DMS153 (cell line): Measurements from ENCODE around the gene ALKBH4.
"Not testable (repeated sequence)": the region's sequence is repeated elsewhere in the genome, so short reads cannot be mapped to it uniquely, and the experiment has no call there.

Experiments used
- DNase-seq: peaks from one replicate; lab custom pipeline; 2025; lab: John Stamatoyannopoulos, UW

ALKBH4 gene

DNA sequence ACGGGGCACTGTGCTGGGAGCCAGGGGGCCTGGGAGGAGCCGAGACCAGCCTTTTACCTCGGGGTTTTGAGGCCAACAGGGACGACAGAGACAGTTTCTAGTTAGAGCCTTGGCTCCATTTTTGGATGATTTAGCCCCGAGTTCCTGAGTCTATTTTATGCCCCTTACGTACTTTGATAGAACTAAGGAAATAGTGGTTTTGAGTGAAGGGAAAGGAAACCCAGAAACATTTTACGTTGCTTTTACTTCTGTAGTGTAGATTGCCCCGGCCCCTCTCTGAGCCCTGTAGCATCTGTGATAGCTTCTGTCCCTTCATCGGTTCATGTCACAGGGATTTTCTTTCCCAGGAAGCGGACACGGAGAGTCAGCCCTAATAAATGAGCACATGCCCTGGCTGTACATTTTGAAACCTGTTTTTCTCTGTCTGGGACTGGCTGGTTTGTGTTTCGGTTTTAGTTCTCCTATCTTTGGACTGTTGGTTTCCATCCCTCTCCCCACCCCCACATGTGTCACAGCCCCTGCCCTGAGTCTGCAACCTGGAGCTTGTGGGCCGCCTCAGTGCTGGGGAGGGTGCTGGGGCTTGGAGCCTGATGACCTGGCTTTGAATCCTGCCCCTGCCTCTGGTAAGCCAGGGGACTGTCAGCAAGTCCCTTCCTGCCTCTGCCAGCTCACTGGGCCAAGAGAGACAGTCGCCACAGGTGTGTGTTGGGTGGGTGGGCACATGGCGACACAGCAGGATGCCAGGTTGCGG lies 38.2 kb downstream of the ALKBH4 start:
- DNase-seq, result no peak

DNA sequence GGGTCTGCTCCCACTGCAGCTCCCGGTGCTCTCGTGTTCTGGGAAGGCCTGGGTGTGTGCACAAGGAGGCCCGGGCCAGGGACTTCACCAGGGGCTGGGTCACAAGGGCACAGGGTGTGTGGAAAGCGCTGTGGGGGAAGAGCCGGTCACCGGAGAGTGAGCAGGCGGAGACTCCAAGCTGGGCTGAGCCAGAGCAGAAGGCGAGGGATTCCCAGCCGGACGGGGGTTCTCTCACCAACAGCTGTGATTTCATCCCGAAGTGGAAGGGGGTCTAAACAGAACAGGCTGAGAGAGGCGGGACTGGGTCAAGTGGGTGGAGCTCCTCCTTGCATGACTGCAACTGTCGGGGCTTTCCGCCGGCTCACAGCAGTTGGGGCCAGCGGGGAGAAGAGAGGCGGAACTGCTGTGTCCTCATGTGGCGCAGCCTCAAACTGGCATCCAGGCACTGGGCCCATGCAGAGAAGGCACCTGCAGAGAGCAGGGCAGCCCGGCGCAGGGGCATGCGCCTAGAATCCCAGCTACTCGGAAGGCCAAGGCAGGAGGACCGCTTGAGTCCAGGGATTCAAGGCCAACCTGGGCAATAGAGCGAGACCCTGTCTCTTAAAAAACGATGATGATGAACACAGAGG lies 38.9 kb downstream of the ALKBH4 start:
- DNase-seq, result no peak

DNA sequence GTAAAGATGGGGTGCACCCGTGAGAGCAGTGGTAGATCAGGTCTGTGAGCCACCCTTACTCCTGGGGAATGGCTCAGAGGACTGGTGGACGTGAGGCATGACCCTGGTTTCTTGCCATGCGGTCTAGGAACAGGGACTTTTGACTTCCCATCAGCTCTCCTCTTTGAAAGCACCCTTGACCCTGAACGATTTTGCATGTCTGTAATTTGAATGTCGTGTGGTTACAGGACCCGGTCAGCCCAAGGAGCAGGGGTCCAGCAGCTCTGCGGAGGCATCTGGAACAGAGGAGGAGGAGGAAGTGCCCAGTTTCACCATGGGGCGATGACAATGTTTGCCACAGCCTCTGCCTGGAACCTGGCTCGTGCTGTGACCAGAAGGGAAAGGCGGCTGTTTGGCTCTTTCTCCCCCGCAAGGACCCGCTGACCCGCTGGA lies 39.9 kb downstream of the ALKBH4 start:
- DNase-seq, result no peak

DNA sequence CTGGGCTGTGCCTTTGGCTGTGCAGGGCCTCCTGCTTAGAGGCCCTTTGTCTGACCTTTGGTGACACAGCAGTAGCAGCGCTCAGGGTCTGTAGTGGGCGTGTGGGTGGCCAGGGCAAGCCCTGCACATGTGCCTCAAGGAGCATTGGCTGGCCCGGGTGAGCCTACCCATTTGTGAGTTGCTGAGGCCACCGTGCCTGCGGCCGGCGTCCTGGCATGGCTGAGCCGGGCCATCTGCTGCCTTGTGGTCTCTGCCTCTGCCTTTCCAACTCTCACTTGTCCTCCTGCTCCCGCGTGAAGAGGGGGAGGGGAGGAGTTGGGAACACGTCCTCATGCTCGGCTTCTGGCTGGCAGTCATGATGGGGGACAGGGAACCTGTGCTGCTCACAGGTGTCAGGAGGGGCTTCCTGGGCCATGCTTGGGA lies 40.5 kb downstream of the ALKBH4 start:
- no peak for DNase-seq

DNA sequence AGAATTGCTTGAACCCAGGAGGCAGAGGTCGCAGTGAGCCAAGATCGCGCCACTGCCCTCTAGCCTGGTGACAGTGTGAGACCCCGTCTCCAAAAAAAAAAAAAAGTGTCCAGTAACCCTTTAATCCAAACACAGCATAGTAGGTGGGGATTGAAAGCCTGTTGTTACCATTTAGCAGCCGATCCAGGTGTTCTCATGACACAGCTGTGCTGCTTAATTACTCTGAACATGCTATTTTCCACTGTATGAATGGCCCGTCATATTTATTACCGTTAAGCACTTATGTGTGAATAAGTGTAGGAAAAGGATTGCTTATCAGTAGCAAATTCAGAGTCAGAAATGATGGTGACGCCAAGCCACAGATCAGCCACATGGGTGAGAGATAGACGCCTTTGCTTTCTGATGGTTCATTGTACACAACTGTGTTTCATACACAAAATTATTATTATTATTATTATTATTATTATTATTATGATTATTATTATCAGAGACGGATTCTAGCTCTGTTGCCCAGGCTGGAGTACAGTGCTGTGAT lies 42.9 kb downstream of the ALKBH4 start:
- DNase-seq, result no peak

DNA sequence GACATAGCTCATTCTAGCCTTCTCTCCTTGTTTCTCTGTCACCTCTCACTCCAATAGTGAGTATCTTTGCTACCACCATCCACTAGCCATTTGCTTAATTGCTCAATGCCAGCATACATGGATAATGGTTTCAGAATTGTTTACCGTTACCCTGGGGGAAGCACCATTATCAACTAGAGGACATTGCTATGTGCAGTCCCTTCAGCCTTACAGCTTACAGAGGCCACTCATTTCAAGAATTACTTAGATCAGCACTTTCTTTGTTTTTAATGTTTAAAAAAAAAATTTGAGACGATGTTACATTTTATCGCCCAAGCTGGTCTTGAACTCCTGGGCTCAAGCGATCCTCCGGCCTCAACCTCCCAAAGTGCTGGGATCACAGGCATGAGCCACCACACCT lies 46.1 kb downstream of the ALKBH4 start:
- DNase-seq, result no peak

DNA sequence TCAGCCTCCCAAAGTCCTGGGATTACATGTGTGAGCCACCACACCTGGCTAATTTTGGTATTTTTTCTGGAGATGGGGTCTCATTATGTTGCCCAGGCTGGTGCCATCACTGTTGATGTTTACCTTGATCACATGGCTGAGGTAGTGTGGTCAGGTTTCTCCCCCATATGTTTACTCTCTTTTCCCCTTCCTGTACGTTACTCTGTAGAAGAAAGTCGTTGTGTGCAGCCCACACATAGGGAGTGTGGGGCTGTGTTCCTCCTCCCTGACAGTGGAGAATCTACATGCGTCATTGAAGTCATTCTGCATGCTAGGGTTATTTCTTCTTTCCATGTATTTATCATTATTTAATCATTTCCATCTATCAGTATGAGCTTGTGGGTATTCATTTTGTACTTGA lies 47.6 kb downstream of the ALKBH4 start:
- DNase-seq, result no peak

DNA sequence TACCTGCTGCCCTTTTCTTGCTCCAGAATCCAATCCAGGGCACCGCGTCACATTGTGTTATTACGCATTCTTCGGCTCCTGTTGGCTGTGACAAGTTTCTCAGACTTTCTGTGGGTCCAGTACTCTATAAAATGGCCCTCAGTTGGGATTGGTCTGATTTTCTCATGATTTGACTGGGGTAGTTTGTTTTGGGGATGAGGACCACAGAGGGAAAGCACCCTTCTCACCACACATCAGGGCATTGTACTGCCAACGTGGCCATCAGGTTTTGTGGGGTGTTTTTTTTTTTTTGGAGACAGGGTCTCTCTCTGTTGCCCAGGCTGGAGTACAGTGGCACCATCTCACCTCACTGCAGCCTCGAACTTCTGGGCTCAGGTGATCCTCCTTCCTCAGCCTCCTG lies 48.3 kb downstream of the ALKBH4 start:
- no peak for DNase-seq

DNA sequence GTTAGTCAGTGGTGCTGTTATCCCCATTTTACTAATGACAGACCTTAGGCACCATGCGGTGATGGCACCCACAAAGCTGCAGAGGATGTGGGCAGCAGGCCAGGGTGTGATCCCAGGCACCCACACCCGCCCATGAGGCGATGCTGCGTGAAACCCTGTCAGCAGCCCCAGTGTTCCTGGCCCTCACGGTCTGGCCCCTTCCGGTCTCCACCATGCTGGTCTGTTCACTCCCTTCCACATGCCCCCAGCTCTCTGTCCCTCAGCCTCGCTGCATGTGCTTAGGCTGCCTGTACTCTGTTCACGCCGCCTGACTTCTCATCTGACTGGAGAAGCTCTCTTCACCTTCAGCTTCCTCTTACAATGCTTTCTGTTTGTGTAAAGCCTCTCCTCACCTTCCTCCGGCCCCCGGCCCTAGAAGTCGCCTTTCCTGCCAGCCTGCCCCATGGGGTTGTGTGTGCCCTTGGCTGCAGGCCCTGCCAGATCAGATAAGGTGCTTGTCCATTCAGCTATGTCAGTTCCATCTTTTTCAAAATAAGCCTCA lies 48.9 kb downstream of the ALKBH4 start:
- DNase-seq, result no peak

DNA sequence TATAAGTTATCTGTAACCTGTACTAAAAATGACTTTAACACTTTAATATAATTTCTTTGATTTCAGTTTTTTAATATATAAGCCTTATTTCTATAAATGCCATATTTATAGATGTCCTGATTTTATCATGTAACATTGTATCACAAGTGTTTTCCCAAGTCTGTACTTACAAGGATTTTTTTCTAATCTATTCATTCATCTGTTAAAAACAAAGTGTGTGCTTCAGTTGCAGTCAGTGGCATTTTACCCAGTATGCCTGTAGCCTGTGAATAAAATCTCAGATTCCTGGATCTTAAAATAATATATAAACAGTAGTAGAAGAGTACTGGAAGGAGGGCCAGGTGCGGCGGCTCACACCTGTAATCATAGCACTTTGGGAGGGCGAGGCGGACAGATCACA lies 51.1 kb downstream of the ALKBH4 start:
- DNase-seq, result no peak

DNA sequence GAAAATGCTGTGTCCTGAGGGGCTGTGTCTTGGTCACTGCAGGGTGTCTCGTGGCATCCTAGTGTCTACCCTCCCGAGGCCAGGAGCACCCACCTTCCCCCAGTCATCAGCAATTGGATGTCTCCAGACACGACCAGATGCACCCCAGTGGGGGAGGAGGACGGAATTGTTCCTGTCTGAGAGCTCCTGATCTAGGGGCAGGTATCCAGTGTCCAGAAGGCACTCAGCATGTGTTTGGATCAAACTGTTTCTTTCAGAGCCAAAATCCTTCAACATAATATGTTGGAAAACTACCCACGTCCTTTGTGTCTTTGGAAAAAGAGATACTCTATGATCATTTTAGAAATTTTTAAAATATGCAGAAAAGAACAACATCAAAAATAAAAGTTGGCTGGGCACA lies 51.6 kb downstream of the ALKBH4 start:
- DNase-seq, result no peak

DNA sequence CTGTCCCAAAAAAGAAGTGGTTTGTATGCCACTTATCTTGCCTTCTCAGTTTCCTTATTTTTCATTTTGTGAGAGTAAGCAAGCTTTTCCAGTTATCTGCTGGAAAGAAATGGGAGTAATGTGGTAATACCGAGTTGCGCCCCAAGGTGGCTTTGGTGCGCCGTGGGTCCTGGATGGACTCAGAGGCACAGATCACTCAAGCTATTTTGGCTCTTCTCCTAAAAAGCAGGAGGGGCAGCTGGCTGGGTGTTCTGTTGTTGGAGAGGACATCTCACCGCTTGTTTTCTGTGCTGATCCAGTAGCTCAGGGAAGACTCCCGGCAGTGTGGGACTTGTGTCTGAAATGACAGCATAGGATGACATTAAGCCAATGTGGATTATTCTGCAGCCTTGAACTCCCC lies 52.1 kb downstream of the ALKBH4 start:
- DNase-seq, result no peak

DNA sequence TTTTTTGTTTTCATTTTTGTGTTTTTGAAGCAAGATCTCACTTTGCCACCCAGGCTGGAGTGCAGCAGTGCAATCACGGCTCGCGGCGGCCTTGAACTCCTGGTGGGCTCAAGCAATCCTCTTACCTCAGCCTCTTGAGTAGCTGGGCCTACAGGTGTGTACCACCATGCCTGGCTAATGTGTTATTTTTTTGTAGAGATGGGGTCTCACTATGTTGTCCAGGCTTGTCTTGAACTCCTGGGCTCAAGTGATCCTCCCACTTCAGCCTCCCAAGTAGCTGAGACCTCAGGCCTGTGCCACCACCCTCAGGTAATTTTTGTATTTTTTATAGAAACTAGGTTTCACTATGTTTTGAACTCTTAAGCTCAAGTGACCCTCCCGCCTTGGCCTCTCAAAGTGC lies 53.7 kb downstream of the ALKBH4 start:
- DNase-seq, result no peak

DNA sequence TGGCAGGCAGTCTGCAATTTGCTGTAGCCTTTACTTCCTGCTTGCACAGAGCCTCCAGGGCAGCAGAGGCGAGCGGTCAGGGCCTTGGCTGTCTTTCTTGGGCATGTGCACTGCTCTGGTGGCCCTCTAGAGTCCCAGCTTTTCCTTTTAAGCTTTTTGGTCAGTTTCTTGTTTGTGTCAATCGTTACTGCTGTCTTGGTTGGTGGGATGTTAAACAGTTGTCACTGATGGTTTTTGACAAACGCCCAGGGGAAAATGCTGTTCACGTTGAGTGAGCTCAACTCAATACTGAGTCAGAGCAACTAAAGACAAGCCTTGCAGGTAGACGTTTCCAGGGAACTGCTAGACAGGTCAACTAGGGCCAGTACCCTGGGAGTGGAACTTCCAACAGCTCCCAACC lies 54.5 kb downstream of the ALKBH4 start:
- no peak for DNase-seq

DNA sequence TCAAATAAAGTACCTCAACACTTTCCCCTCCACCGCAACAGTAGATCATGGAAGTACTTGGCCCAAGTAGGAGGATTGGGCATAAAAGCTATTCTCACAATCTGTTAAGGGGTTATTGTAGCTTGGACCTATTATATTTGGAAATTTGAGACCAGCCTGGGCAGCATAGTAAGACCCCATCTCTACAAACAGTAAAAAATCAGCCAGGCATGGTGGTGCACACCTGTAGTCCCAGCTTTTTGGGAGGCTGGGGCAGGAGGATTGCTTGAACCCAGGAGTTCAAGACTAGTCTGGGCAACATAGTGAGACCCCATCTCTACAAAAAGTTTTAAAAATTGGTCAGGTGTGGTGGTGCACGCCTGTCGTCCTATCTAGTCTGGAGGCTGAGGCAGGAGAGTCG lies 55.3 kb downstream of the ALKBH4 start:
- no peak for DNase-seq

DNA sequence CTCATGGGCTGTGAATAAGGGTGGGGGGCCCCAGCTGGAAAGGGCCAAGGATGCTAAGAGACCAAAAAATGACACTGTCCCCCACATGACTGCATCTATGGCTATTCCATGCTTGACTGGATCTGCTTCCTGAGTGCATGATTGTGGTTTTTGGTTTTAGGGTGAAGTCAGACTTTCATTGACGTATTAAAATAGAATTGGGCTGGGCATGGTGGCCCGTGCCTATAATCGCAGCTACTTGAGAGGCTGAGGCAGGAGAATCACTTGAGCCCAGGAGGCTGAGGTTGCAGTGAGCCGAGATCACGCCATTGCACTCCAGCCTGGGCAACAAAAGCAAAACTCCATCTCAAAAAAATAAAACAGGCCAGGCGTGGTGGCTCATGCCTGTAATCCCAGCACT lies 56.1 kb downstream of the ALKBH4 start:
- not testable (repeated sequence) for DNase-seq

DNA sequence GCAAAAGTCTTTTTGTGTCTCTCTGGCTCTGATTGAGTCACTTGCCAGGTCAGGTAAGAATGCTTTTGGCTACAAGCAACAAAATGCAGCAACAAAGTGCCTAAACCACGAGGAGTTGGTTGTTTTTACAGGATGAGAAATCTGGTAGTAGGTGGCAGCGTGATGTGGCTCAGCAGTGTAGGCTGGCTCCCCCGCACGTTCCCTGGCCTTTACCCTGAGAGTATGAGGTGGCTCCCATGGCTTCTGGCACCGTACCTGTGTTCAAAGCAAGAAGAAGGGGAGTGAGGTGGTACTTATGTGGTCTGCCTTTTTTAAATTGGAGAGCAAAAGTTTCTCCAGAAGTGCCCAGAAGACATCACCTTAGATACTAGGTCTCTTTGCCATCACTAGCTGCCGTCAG lies 56.8 kb downstream of the ALKBH4 start:
- DNase-seq, result no peak
